MG63 (cell line): ENCODE results near the gene MCF2L2. TPM values are rescaled to one million over a fixed set of nuclear protein-coding genes. Genes with fewer than 3 reads are reported as not detected.
"Not testable (repeated sequence)": the region's sequence is repeated elsewhere in the genome, so short reads cannot be mapped to it uniquely, and the experiment has no call there.

Source experiments
- DNase-seq: peaks from one replicate; pipeline ENCODE4 v3.0.0-alpha.2; 2020
- H3K27me3 ChIP-seq: fragments of 250-450 bp; sonication (Bioruptor Pico); 2 replicates; pipeline ENCODE4 v1.5.1; 2020; ENCODE audit warnings: mild to moderate bottlenecking, moderate library complexity
- H3K36me3 ChIP-seq: fragments of 250-450 bp; sonication (Bioruptor Pico); 2 replicates; pipeline ENCODE4 v1.5.1; 2020; ENCODE audit warnings: mild to moderate bottlenecking, moderate library complexity
- H3K4me3 ChIP-seq: fragments of 250-450 bp; sonication (Bioruptor Pico); 2 replicates; pipeline ENCODE4 v1.5.1; 2020; ENCODE audit warnings: mild to moderate bottlenecking, moderate library complexity
- H3K9me3 ChIP-seq: fragments of 250-450 bp; sonication (Bioruptor Pico); 2 replicates; pipeline ENCODE4 v1.5.1; 2020; ENCODE audit warnings: mild to moderate bottlenecking, moderate library complexity
- total RNA-seq: library from RNA; depleted of rRNA; stranded (reverse); fragments of >200 nt; shearing (Covaris generic); gene quantifications from 2 replicates; pipeline ENCODE4 v1.2.3, GENCODE V29; 2014; ENCODE audit warnings: low replicate concordance; rRNA removed

The MCF2L2 gene
- total RNA-seq: not detected in 2 replicates

- H3K27me3 ChIP-seq: peaks cover 37% of the 10 kb centered on the region
- no peaks in the 10 kb centered on the region for H3K9me3 ChIP-seq
- peak; percentile 60 for DNase-seq
- peak within 1 kb of the TSS; percentile 55 for H3K4me3 ChIP-seq
- H3K36me3 ChIP-seq: no peaks in the 10 kb centered on the region
Measured at GRCh38 chr3:183428447-183429211, at the start of gene MCF2L2. TSS of gene MCF2L2 (minus strand) at chr3:183428619. CDS start at chr3:183427977, 642 bp downstream.

GRCh38 chr3:183477801-183478456 is 49.5 kb upstream of the MCF2L2 start:
- H3K36me3 ChIP-seq: no peaks in the 10 kb centered on the region

GRCh38 chr3:183475764-183476162 is 47.3 kb upstream of the MCF2L2 start:
- not testable (repeated sequence) for H3K9me3 ChIP-seq, DNase-seq, H3K4me3 ChIP-seq, H3K27me3 ChIP-seq, H3K36me3 ChIP-seq

More at GRCh38 chr3:183477801-183478456, 49.5 kb upstream of the MCF2L2 start:
- peaks cover 5% of the 10 kb centered on the region; the same call in 1 of the 2 replicates for H3K27me3 ChIP-seq
- no peak overlapping the region for H3K4me3 ChIP-seq
- no peak for DNase-seq
- no peaks in the 10 kb centered on the region for H3K9me3 ChIP-seq

- Histone ChIP-seq H3K27me3 (peaks cover 5% of the 10 kb centered on the region; the same call in 1 of the 2 replicates), H3K9me3 (no peaks in the 10 kb centered on the region), H3K36me3 (no peaks in the 10 kb centered on the region), H3K4me3 (no peak overlapping the region)
- DNase-seq: no peak
Measured at GRCh38 chr3:183475016-183475763, 46.8 kb upstream of the MCF2L2 start.

GRCh38 chr3:183473969-183474368 is 45.5 kb upstream of the MCF2L2 start:
- Histone ChIP-seq H3K36me3 (no peaks in the 10 kb centered on the region), H3K9me3 (no peaks in the 10 kb centered on the region), H3K27me3 (peaks cover 5% of the 10 kb centered on the region; the same call in 1 of the 2 replicates), H3K4me3 (no peak overlapping the region)
- no peak for DNase-seq

GRCh38 chr3:183472155-183472554 is 43.7 kb upstream of the MCF2L2 start:
- Histone ChIP-seq H3K9me3 (no peaks in the 10 kb centered on the region), H3K4me3 (no peak overlapping the region), H3K36me3 (no peaks in the 10 kb centered on the region), H3K27me3 (peaks cover 5% of the 10 kb centered on the region; the same call in 1 of the 2 replicates)
- DNase-seq: no peak

- Histone ChIP-seq H3K27me3 (0 out of 2 replicates have a peak, but pooled peaks cover 2% of the 10 kb centered on the region), H3K9me3 (no peaks in the 10 kb centered on the region), H3K4me3 (no peak overlapping the region), H3K36me3 (no peaks in the 10 kb centered on the region)
- DNase-seq: no peak
Measured at GRCh38 chr3:183468424-183468823, 40.0 kb upstream of the MCF2L2 start.

GRCh38 chr3:183466575-183466974 is 38.2 kb upstream of the MCF2L2 start:
- no peaks in the 10 kb centered on the region for H3K9me3 ChIP-seq
- no peak overlapping the region for H3K4me3 ChIP-seq
- DNase-seq: no peak
- 0 out of 2 replicates have a peak, but pooled peaks cover 2% of the 10 kb centered on the region for H3K27me3 ChIP-seq
- no peaks in the 10 kb centered on the region for H3K36me3 ChIP-seq

GRCh38 chr3:183465710-183466109 is 37.3 kb upstream of the MCF2L2 start:
- H3K36me3 ChIP-seq, H3K27me3 ChIP-seq, H3K9me3 ChIP-seq, H3K4me3 ChIP-seq, DNase-seq: not testable (repeated sequence)

- Histone ChIP-seq H3K4me3 (no peak overlapping the region), H3K9me3 (no peaks in the 10 kb centered on the region), H3K27me3 (0 out of 2 replicates have a peak, but pooled peaks cover 2% of the 10 kb centered on the region), H3K36me3 (no peaks in the 10 kb centered on the region)
- no peak for DNase-seq
Measured at GRCh38 chr3:183464480-183464879, 36.1 kb upstream of the MCF2L2 start.

GRCh38 chr3:183460081-183461055 is 31.9 kb upstream of the MCF2L2 start:
- H3K36me3 ChIP-seq: no peaks in the 10 kb centered on the region
- no peaks in the 10 kb centered on the region for H3K27me3 ChIP-seq
- no peak for DNase-seq
- H3K4me3 ChIP-seq: no peak overlapping the region
- no peaks in the 10 kb centered on the region for H3K9me3 ChIP-seq

- no peaks in the 10 kb centered on the region for H3K36me3 ChIP-seq
- H3K27me3 ChIP-seq: no peaks in the 10 kb centered on the region; the same call in 1 of the 2 replicates
- no peak overlapping the region for H3K4me3 ChIP-seq
- H3K9me3 ChIP-seq: no peaks in the 10 kb centered on the region
- DNase-seq: peak; percentile 13
Measured at GRCh38 chr3:183455089-183455488, 26.7 kb upstream of the MCF2L2 start.

- no peak for DNase-seq
- Histone ChIP-seq H3K4me3 (no peak overlapping the region), H3K9me3 (no peaks in the 10 kb centered on the region), H3K36me3 (no peaks in the 10 kb centered on the region), H3K27me3 (no peaks in the 10 kb centered on the region; the same call in 1 of the 2 replicates)
Measured at GRCh38 chr3:183454064-183454463, 25.6 kb upstream of the MCF2L2 start.

GRCh38 chr3:183449791-183450190 is 21.4 kb upstream of the MCF2L2 start:
- Histone ChIP-seq H3K9me3 (no peaks in the 10 kb centered on the region; the same call in 1 of the 2 replicates), H3K4me3 (no peak overlapping the region), H3K36me3 (no peaks in the 10 kb centered on the region), H3K27me3 (no peaks in the 10 kb centered on the region; the same call in 1 of the 2 replicates)
- no peak for DNase-seq

- Histone ChIP-seq H3K9me3 (no peaks in the 10 kb centered on the region; the same call in 1 of the 2 replicates), H3K27me3 (no peaks in the 10 kb centered on the region; the same call in 1 of the 2 replicates), H3K36me3 (no peaks in the 10 kb centered on the region), H3K4me3 (no peak overlapping the region)
- DNase-seq: no peak
Measured at GRCh38 chr3:183449391-183449790, 21.0 kb upstream of the MCF2L2 start.
